A549 (cell line): ENCODE data around the gene EVC. TPM values are rescaled to one million over a fixed set of nuclear protein-coding genes. Genes with fewer than 3 reads are reported as not detected.

Experiments
- ATAC-seq, 2 experiments: fragments of 200-7000 bp in 1 of 2; fragments of >200 bp in 1 of 2; cut with Nextera tagmentation in 1 of 2; cut with Tn5 transposase in 1 of 2; 3 replicates each; pipeline versions ENCODE4 v1.8.0 to v1.9.1; 2018 to 2020; ENCODE audit warnings: mild to moderate bottlenecking in 1 of 2, moderate library complexity in 1 of 2
- CTCF ChIA-PET: fragments of 300-600 bp; sonication (Branson Sonifier 250); formaldehyde crosslinking; extraction: SDS; loops from one replicate; lab custom pipeline; 2021; ENCODE audit warnings: antibody characterized with exemption, inconsistent platforms; lab: Yijun Ruan, JAX
- POLR2A ChIA-PET: fragments of 350-600 bp; formaldehyde crosslinking; extraction: SDS; loops from one replicate; lab custom pipeline; 2021; ENCODE audit warnings: antibody characterized with exemption, inconsistent platforms; lab: Yijun Ruan, JAX
- DNase-seq, 2 experiments: peaks; one replicate each; pipeline versions ENCODE4 v3.0.0 to v3.0.0-alpha.2; 2011 to 2016; ENCODE audit warnings: low read depth in 1 of 2, low spot score in 1 of 2
- FAIRE-seq: peaks from 2 replicates; lab custom pipeline; 2011; peaks lifted over from hg19 to GRCh38; lab: Jason Lieb, UNC
- H3K27ac ChIP-seq, 2 experiments: fragments of >200 bp; sonication (Bioruptor Twin); formaldehyde crosslinking; 3 replicates each; pipeline ENCODE4 v1.5.1; 2016 to 2017
- H3K4me1 ChIP-seq: fragments of >200 bp; sonication (Bioruptor Twin); formaldehyde crosslinking; 3 replicates; pipeline ENCODE4 v1.6.1; 2016
- H3K4me2 ChIP-seq: fragments of >200 bp; sonication (Bioruptor Twin); formaldehyde crosslinking; 3 replicates; pipeline ENCODE4 v1.6.1; 2016
- H3K4me3 ChIP-seq: fragments of >200 bp; sonication (Bioruptor Twin); formaldehyde crosslinking; 3 replicates; pipeline ENCODE4 v1.5.1; 2016
- H3K9me3 ChIP-seq: fragments of >200 bp; sonication (Bioruptor Twin); formaldehyde crosslinking; 3 replicates; pipeline ENCODE4 v1.6.1; 2016
- BHLHE40 ChIP-seq: IDR thresholded peaks from 2 replicates; pipeline ENCODE4 v1.6.1; 2012; ENCODE audit warnings: low read depth, low read length, inconsistent platforms
- CBX2 ChIP-seq: fragments of 200-600 bp; sonication (generic); IDR thresholded peaks from 2 replicates; pipeline ENCODE4 v1.6.1; 2016; ENCODE audit warnings: low read depth, mild to moderate bottlenecking, borderline replicate concordance
- CHD4 ChIP-seq: fragments of 200-600 bp; sonication (generic); IDR thresholded peaks from 2 replicates; pipeline ENCODE4 v1.6.1; 2016; ENCODE audit warnings: antibody characterized with exemption, mild to moderate bottlenecking, borderline replicate concordance
- ESRRA ChIP-seq: fragments of 150-350 bp; IDR thresholded peaks from 2 replicates; pipeline ENCODE4 v1.6.1; 2014; ENCODE audit warnings: mild to moderate bottlenecking, low read length, borderline replicate concordance
- FOSL2 ChIP-seq, 2 experiments: fragments of 450-650 bp in 1 of 2; fragments of >200 bp in 1 of 2; sonication (Bioruptor Twin) in 1 of 2; formaldehyde crosslinking; IDR thresholded peaks; 2 replicates each; pipeline versions ENCODE4 v1.5.0 to v1.6.1; 2016 to 2020; ENCODE audit warnings: mild to moderate bottlenecking in 1 of 2, moderate library complexity in 1 of 2
- GATA3 ChIP-seq: IDR thresholded peaks from 2 replicates; pipeline ENCODE4 v1.6.1; 2012; ENCODE audit warnings: borderline replicate concordance
- HDAC2 ChIP-seq: fragments of 200-600 bp; sonication (generic); IDR thresholded peaks from 2 replicates; pipeline ENCODE4 v1.6.1; 2016
- HEYL ChIP-seq: fragments of 250-450 bp; sonication (Bioruptor Pico); IDR thresholded peaks from 2 replicates; pipeline ENCODE4 v1.8.0; 2021; ENCODE audit warnings: mild to moderate bottlenecking, moderate library complexity
- HOXB13 ChIP-seq: fragments of 250-450 bp; sonication (Bioruptor Pico); IDR thresholded peaks from 2 replicates; pipeline ENCODE4 v1.5.0; 2020; ENCODE audit warnings: low read depth, mild to moderate bottlenecking, moderate library complexity
- MAZ ChIP-seq: fragments of 150-350 bp; IDR thresholded peaks from 2 replicates; pipeline ENCODE4 v1.6.1; 2014; ENCODE audit warnings: antibody characterized with exemption, low read depth, low read length, borderline replicate concordance
- NFE2L2 ChIP-seq: fragments of 150-350 bp; conservative IDR thresholded peaks from 2 replicates; pipeline ENCODE4 v1.6.1; 2014; ENCODE audit warnings: low read length
- RAD21 ChIP-seq, 2 experiments: fragments of >200 bp in 1 of 2; sonication (Bioruptor Twin) in 1 of 2; formaldehyde crosslinking in 1 of 2; IDR thresholded peaks in 1 of 2; conservative IDR thresholded peaks in 1 of 2; 2 replicates in 1 of 2; 3 replicates in 1 of 2; pipeline ENCODE4 v1.6.1; 2012 to 2018; ENCODE audit warnings: inconsistent platforms in 1 of 2
- RFX5 ChIP-seq: fragments of 450-650 bp; IDR thresholded peaks from 2 replicates; pipeline ENCODE4 v1.7.1; 2014; ENCODE audit warnings: antibody characterized with exemption, mild to moderate bottlenecking, moderate library complexity
- ZNF302 ChIP-seq: fragments of 250-450 bp; sonication (Bioruptor Pico); IDR thresholded peaks from 2 replicates; pipeline ENCODE4 v1.9.0; 2021; ENCODE audit warnings: inconsistent platforms, mild to moderate bottlenecking, moderate library complexity
- WGBS: methylation state at CpG from one replicate; pipeline ENCODE4 v1.1.6; 2017; ENCODE audit errors: missing lambda C conversion rate; 5-methylcytosine and 5-hydroxymethylcytosine counted together
- polyA plus RNA-seq, 4 experiments: library from polyadenylated mRNA; depleted of rRNA in 3 of 4; stranded (reverse); fragments of >200 nt; fragmentation: RNase III in 1 of 4; extraction: RNeasy Plus Mini Kit Qiagen cat#74134 plus additional on column Dnase treatment in 1 of 4; gene quantifications; 2 replicates in 3 of 4; 3 replicates in 1 of 4; pipeline ENCODE4 v1.2.3, GENCODE V29; 2011 to 2017
- TF ChIP-seq, protein P1 (sequence below): fragments of 450-650 bp; IDR thresholded peaks from 2 replicates; pipeline ENCODE4 v1.6.1; 2014; ENCODE audit warnings: antibody characterized with exemption
- TF ChIP-seq, protein P2 (sequence below): IDR thresholded peaks from 2 replicates; pipeline ENCODE4 v1.6.1; 2012; ENCODE audit warnings: low read depth, borderline replicate concordance

The EVC gene
- polyA plus RNA-seq, 2 of the 4 experiments (the other 2 are of a cell fraction) = 3.0 to 5.5 TPM

DNA sequence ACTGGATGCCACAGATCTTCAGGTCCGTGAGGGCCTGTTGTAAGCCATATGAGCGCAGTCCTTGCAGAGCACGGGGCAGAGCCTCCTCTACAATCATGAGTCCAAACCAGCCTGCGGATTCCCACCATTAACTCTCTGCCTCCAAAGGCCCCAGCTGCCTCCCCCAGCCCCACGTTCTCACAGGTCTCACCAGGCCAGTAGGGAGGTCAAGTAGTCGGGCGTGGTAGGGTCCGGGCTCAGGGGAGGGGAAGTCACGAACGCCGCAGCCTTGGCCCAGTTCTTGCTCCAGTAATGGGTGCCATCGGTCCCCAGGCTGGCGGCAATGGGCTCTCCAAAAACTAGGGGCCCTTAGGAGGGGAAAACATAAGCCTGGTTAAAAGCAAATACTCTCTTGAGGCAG, 128.3 kb downstream of the EVC start (continued):
- TF ChIP-seq, protein P1, sequence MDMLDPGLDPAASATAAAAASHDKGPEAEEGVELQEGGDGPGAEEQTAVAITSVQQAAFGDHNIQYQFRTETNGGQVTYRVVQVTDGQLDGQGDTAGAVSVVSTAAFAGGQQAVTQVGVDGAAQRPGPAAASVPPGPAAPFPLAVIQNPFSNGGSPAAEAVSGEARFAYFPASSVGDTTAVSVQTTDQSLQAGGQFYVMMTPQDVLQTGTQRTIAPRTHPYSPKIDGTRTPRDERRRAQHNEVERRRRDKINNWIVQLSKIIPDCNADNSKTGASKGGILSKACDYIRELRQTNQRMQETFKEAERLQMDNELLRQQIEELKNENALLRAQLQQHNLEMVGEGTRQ = no peak
- TF ChIP-seq ESRRA = no peak

DNA sequence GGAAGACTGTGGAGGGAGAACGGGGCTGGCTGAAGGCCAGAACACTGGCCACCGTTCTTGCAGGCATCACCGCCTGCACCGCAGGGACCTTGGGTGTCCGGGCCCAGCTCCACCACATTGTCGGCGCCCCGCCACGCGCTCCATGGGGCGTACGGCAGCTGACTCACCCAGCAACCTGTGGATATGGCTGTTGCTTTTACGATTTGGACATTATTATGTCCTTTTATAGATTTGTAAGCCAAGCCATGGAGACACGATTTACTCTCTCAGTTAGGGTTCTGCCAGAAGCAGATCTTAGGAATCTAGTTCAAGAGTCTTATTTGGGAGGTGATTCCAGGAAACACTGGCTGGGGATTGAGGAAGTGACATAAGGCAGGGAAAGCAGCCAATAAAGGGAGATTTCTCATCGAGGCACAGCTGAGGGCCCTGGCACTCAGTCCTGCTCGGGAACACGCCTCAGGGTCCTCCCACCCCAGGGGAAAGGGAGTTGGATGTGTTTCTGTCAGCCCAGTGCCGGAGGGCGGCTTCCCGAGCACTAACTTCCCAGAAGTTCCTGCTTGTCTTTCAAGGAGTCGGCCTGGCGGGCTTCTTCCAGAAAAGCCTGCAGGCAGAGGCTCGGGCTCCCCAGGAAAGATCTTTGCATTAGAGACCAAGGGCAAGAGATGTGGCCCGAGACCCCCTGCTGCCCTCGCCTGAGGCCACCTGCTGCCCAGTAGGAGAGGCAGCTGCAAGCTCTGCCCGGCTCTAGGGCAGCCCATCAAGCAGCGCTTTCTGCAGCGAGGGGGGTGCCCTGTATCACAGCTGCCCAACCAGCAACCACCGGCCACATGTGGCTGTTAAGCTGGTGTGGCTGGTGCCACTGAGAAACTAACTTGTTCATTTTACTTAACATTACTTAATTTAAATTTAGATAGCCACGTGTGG, 129.0 kb downstream of the EVC start:
- no peak for DNase-seq
- no peak for TF ChIP-seq HEYL (CRISPR knock-in tag)
- no peak for TF ChIP-seq HDAC2
- no peak for TF ChIP-seq CHD4
- no peak for TF ChIP-seq MAZ
- ATAC-seq = no peak
- 72% methylated on average over 28 of the region's 30 CpGs for WGBS
- Histone ChIP-seq H3K4me2 (no peak overlapping the region), H3K4me1 (no peaks in the 10 kb centered on the region), H3K9me3 (no peaks in the 10 kb centered on the region), H3K27ac (no peak overlapping the region), H3K4me3 (no peak overlapping the region)
- POLR2A ChIA-PET = no interaction called here
- no peak for FAIRE-seq
- CTCF ChIA-PET = no interaction called here

DNA sequence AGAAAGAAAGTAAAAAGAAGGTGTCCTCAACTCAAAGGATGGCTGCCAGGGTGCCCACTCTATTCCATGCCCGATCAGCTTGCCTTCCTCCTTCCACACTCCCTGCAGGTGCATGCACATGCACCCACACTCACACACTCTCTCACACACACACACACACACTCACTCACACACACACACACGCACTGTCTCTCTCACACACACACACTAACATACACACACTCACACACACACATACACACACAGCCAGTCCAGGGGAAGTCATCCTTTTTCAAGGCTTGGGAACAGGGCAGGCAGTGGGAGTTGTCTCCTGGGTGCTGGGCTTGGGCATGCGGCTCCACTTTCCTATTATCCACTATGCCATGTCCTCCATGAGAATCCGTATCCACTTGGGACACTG, 131.5 kb downstream of the EVC start:
- DNase-seq = no peak
- no peaks in the 10 kb centered on the region; the same call in 2 of the 3 replicates for H3K9me3 ChIP-seq
- H3K4me1 ChIP-seq = no peaks in the 10 kb centered on the region
- FAIRE-seq = no peak
- no peak for ATAC-seq
- H3K4me2 ChIP-seq = no peak overlapping the region
- ChIA-PET CTCF (interaction anchor here (1.4 kb wide), 1 partner anchor 52 kb away, joined by 3 read pairs; no protein-coding TSS in a partner anchor), POLR2A (no interaction called here)
- TF ChIP-seq CHD4 (no peak), RFX5 (no peak), FOSL2 (IDR thresholded peaks at IDR 0.05) (no peak), FOSL2 (CRISPR knock-in tag; IDR thresholded peaks at IDR 0.05) (no peak), BHLHE40 (no peak), ESRRA (no peak), HOXB13 (no peak), RAD21 (conservative IDR thresholded peaks at IDR 0.05 in 1 of 2, IDR thresholded peaks at IDR 0.05 in 1 of 2) (no peak), CBX2 (no peak), GATA3 (no peak)
- TF ChIP-seq, protein P1 = no peak
- TF ChIP-seq, protein P2, sequence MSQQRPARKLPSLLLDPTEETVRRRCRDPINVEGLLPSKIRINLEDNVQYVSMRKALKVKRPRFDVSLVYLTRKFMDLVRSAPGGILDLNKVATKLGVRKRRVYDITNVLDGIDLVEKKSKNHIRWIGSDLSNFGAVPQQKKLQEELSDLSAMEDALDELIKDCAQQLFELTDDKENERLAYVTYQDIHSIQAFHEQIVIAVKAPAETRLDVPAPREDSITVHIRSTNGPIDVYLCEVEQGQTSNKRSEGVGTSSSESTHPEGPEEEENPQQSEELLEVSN = no peak
- H3K4me3 ChIP-seq = no peak overlapping the region
- no peak overlapping the region for H3K27ac ChIP-seq
- 56% methylated on average over 4 of the region's 4 CpGs for WGBS

DNA sequence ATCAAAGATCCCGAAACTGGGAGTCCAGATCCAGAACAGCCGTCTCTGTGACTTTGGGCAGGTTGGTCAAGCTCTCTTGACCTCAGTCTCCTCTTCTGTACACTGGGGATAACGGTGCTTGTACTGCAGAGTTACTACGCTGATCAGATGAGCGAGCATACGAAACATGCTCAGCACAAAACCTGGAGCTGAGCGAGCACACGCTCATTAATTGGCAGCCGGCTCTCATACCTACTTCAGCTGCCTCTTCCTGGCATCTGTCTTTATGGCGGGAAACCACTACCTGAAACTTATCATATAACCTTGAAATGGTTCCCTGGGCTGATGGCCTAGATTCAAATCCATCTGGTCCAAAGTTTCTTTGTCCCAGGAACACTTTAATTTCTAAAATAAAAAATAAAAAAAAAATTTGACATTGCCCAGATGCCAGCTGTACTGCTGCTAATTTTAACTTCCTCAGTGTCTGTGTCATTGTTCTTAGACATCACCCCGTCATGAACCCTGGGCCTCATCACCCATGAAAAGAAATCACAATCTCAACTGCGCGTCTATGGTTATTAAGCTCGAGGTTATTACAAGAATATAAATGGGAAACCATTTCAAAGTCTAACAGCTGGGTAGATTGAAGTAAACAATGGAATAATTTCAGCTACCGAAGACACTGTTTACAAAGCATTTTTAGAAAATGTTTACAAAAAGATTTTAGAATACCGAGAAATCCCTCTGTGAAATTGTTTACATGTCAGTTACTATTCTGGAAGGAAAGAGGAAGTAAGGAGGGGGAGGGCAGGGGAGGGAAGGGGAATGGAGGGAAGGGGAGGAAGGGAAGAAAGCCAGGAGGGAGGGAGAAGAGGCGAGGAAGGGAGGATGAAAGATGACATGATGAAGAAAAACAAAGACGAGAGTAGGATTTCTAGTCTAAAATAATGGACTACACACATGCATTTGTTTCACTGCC, 132.9 kb downstream of the EVC start:
- TF ChIP-seq NFE2L2 (no peak), HDAC2 (no peak), ZNF302 (CRISPR knock-in tag) (no peak)
- TF ChIP-seq, protein P1 = no peak
- ChIA-PET POLR2A (no interaction called here), CTCF (interaction anchor here (1.4 kb wide), 1 partner anchor 53 kb away, joined by 3 read pairs; no protein-coding TSS in a partner anchor)
- no peak overlapping the region for H3K4me3 ChIP-seq
- FAIRE-seq (no peak), DNase-seq (no peak), ATAC-seq (no peak)
- no peaks in the 10 kb centered on the region; the same call in 2 of the 3 replicates for H3K9me3 ChIP-seq
- H3K27ac ChIP-seq = no peak overlapping the region
- no peak overlapping the region for H3K4me2 ChIP-seq
- 59% methylated on average over 18 of the region's 18 CpGs for WGBS
- no peaks in the 10 kb centered on the region for H3K4me1 ChIP-seq
